ENCODE measurements around the gene ATP5PD. TPM values are rescaled to one million over a fixed set of nuclear protein-coding genes. Genes with fewer than 3 reads are reported as not detected.
A peak's percentile ranks its signal among the peaks of the same experiment; 100 is the strongest.
"Not testable (repeated sequence)": the region's sequence is repeated elsewhere in the genome, so short reads cannot be mapped to it uniquely, and the experiment has no call there.

ATP5PD gene
- total RNA-seq, 1 donor, result 278 TPM

DNA sequence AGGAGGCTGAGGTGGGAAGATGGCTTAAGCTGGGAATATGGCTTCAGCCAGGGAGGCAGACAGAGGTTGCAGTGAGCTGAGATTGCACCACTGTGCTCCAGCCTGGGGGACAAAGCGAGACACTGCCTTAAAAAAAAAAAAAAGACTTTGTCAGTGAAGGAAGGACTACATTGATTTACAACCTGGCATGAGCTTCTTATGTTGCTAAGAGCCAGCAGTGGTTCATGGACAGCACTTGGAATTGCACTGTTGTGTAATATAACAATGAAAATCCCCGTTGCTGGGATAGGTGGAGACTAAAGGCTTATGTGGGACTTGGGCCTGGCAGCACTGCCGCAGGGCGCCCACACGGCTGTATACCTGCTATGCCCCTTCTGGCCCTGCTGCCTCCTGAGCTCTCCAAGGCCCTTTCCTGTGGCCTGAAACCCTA, 26.9 kb upstream of the ATP5PD start:
- Histone ChIP-seq H3K4me2 (ENCODE audit: insufficient read depth, low read length) (no peak overlapping the region), H2AFZ (ENCODE audit: low read length) (no peak overlapping the region), H3K27ac (ENCODE audit: low read depth, low read length) (no peak overlapping the region), H3K79me2 (ENCODE audit: insufficient read depth, low read length) (no peaks in the 10 kb centered on the region), H3K4me1 (ENCODE audit: insufficient read depth, low read length) (peaks cover 14% of the 10 kb centered on the region), H3K4me3 (ENCODE audit: insufficient read depth, low read length) (no peak overlapping the region), H3K27me3 (ENCODE audit: insufficient read depth, low read length) (no peaks in the 10 kb centered on the region), H3K36me3 (ENCODE audit: insufficient read depth, low read length) (no peaks in the 10 kb centered on the region), H4K20me1 (ENCODE audit: insufficient read depth, low read length) (no peaks in the 10 kb centered on the region), H3K9me3 (ENCODE audit: low read depth, low read length) (no peaks in the 10 kb centered on the region)
- peak; percentile 25 for DNase-seq (ENCODE audit: insufficient read length, low spot score, missing footprints)
- TF ChIP-seq CTCF (IDR thresholded peaks at IDR 0.05; ENCODE audit: extremely low read depth, low read depth, low read length), result no peak

DNA sequence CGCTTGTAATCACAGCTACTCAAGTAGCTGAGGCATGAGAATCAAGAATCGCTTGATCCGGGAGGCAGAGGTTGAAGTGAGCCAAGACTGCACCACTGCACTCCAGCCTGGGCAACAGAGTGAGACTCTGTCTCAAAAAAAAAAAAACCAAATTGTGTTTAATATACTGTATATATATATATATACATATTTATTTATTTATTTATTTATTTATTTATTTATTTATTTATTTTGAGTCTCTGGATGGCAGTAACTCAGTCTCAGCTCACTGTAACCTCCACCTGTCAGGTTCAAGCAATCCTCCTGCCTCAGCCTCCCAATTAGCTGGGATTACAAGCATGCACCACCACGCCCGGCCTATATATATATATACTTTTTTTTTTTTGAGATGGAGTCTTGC, 26.1 kb upstream of the ATP5PD start:
- H3K4me3 ChIP-seq (ENCODE audit: insufficient read depth, low read length); H3K27me3 ChIP-seq (ENCODE audit: insufficient read depth, low read length); H2AFZ ChIP-seq (ENCODE audit: low read length); H3K4me2 ChIP-seq (ENCODE audit: insufficient read depth, low read length); H3K9me3 ChIP-seq (ENCODE audit: low read depth, low read length); H4K20me1 ChIP-seq (ENCODE audit: insufficient read depth, low read length); DNase-seq (ENCODE audit: insufficient read length, low spot score, missing footprints); H3K36me3 ChIP-seq (ENCODE audit: insufficient read depth, low read length); H3K4me1 ChIP-seq (ENCODE audit: insufficient read depth, low read length); H3K79me2 ChIP-seq (ENCODE audit: insufficient read depth, low read length); H3K27ac ChIP-seq (ENCODE audit: low read depth, low read length): not testable (repeated sequence)

DNA sequence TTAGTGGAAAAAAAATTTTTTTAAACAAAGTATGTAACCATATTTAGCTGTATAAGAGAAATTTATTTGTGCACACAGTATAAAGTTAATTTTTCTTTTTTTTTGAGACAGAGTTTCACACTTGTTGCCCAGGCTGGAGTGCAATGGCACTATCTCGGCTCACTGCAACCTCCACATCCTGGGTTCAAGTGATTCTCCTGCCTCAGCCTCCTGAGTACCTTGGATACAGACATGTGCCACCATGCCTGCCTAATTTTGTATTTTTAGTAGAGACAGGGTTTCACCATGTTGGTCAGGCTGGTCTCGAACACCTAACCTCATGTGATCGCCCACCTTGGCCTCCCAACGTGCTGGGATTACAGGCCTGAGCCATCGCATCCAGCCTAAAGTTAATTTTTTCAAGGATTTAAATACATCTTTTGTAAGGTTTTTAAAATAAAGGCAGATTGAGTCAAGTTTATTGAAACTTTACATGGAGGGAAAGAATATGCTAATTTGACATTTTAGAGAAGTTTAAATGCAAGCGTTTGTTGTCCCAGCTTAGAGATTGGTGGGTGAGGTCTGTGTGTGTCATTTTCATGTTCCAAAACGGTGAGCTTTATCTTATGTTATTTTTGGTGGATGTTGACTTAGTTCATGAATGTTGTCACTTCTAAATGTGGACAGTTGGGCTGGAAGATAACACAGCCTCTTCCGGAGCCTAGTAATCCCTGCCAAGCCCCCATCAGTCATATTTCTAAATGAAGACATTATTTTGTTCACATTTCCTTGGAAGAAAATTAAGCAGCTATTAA, 24.9 kb upstream of the ATP5PD start:
- not testable (repeated sequence) for H4K20me1 ChIP-seq (ENCODE audit: insufficient read depth, low read length); H3K4me3 ChIP-seq (ENCODE audit: insufficient read depth, low read length); H3K4me1 ChIP-seq (ENCODE audit: insufficient read depth, low read length); H3K27ac ChIP-seq (ENCODE audit: low read depth, low read length); H3K4me2 ChIP-seq (ENCODE audit: insufficient read depth, low read length); H3K27me3 ChIP-seq (ENCODE audit: insufficient read depth, low read length); H3K36me3 ChIP-seq (ENCODE audit: insufficient read depth, low read length); H3K9me3 ChIP-seq (ENCODE audit: low read depth, low read length); H2AFZ ChIP-seq (ENCODE audit: low read length); H3K79me2 ChIP-seq (ENCODE audit: insufficient read depth, low read length)
- peak; percentile 61 for DNase-seq (ENCODE audit: insufficient read length, low spot score, missing footprints)

DNA sequence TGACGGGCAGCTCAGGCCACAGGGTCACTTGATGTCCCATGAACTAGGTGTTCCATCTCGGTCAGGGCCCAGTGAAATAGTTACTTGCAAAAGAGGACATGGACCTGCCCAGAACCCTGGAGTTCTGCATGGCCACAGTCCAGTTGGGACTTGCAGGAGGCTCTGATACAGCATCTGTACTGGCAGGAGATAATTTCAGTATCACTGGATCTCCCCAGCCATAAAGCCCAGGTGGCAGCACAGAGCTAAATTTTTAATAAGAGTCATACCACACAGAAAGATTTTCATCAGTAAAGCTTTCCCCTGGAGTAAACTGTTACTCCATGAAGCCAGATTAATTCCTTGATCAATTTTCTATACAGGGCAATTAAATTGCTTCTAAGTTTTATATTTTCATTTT, 23.0 kb upstream of the ATP5PD start:
- Histone ChIP-seq H3K79me2 (ENCODE audit: insufficient read depth, low read length) (no peaks in the 10 kb centered on the region), H3K9me3 (ENCODE audit: low read depth, low read length) (no peaks in the 10 kb centered on the region), H3K4me3 (ENCODE audit: insufficient read depth, low read length) (no peak overlapping the region), H3K27ac (ENCODE audit: low read depth, low read length) (no peak overlapping the region), H3K36me3 (ENCODE audit: insufficient read depth, low read length) (peaks cover 3% of the 10 kb centered on the region), H3K27me3 (ENCODE audit: insufficient read depth, low read length) (no peaks in the 10 kb centered on the region), H2AFZ (ENCODE audit: low read length) (no peak overlapping the region), H3K4me1 (ENCODE audit: insufficient read depth, low read length) (peaks cover 3% of the 10 kb centered on the region), H3K4me2 (ENCODE audit: insufficient read depth, low read length) (no peak overlapping the region), H4K20me1 (ENCODE audit: insufficient read depth, low read length) (no peaks in the 10 kb centered on the region)
- DNase-seq (ENCODE audit: insufficient read length, low spot score, missing footprints), result peak; percentile 91
- peak; percentile 52 for TF ChIP-seq CTCF (IDR thresholded peaks at IDR 0.05; ENCODE audit: extremely low read depth, low read depth, low read length)

- H4K20me1 ChIP-seq (ENCODE audit: insufficient read depth, low read length), result peaks cover 3% of the 10 kb centered on the region
- no peaks in the 10 kb centered on the region for H3K9me3 ChIP-seq (ENCODE audit: low read depth, low read length)
- DNase-seq (ENCODE audit: insufficient read length, low spot score, missing footprints), result peak; percentile 9
- H3K4me1 ChIP-seq (ENCODE audit: insufficient read depth, low read length), result peaks cover 3% of the 10 kb centered on the region
- H3K4me2 ChIP-seq (ENCODE audit: insufficient read depth, low read length), result no peak overlapping the region
- no peak overlapping the region for H2AFZ ChIP-seq (ENCODE audit: low read length)
- H3K27me3 ChIP-seq (ENCODE audit: insufficient read depth, low read length), result no peaks in the 10 kb centered on the region
- no peak overlapping the region for H3K27ac ChIP-seq (ENCODE audit: low read depth, low read length)
- peaks cover 13% of the 10 kb centered on the region for H3K36me3 ChIP-seq (ENCODE audit: insufficient read depth, low read length)
- no peak for TF ChIP-seq CTCF (IDR thresholded peaks at IDR 0.05; ENCODE audit: extremely low read depth, low read depth, low read length)
- H3K79me2 ChIP-seq (ENCODE audit: insufficient read depth, low read length), result no peaks in the 10 kb centered on the region
- H3K4me3 ChIP-seq (ENCODE audit: insufficient read depth, low read length), result no peak overlapping the region
These were observed 22.0 kb upstream of the ATP5PD start for GRCh38 chr17:75068750-75069149.
